NB4 (cell line): ENCODE results near the gene WDR36.

ENCODE experiments used
- CTCF ChIP-seq: IDR thresholded peaks from one replicate; pipeline ENCODE4 v1.5.1; 2012; ENCODE audit warnings: low read depth, low read length
- POLR2A ChIP-seq: IDR thresholded peaks from 2 replicates; pipeline ENCODE4 v1.6.1; 2011; ENCODE audit warnings: mild to moderate bottlenecking; ENCODE audit not compliant: insufficient read length; ENCODE audit errors: extremely low read depth

- TF ChIP-seq CTCF (no peak), POLR2A (no peak)
Observed at GRCh38 chr5:111129938-111130337, 37.8 kb downstream of the WDR36 start.
